NT2/D1 (cell line): ENCODE data around the gene DNAH17.

Experiments used
- DNase-seq: peaks from one replicate; pipeline ENCODE4 v3.0.0-alpha.2; 2011; ENCODE audit warnings: low read depth, low spot score
- H3K27me3 ChIP-seq: 2 replicates; pipeline ENCODE4 v1.6.0; 2011; ENCODE audit warnings: mild to moderate bottlenecking; ENCODE audit not compliant: insufficient read length, insufficient read depth
- H3K36me3 ChIP-seq: 2 replicates; pipeline ENCODE4 v1.6.1; 2011; ENCODE audit warnings: mild to moderate bottlenecking, low read length, mixed read lengths; ENCODE audit not compliant: insufficient read depth, insufficient read length
- H3K4me1 ChIP-seq: 2 replicates; pipeline ENCODE4 v1.5.1; 2011; ENCODE audit not compliant: insufficient read depth, insufficient read length
- H3K4me3 ChIP-seq: 2 replicates; pipeline ENCODE4 v1.5.1; 2011; ENCODE audit warnings: low read depth; ENCODE audit not compliant: insufficient read length
- H3K9ac ChIP-seq: 2 replicates; pipeline ENCODE4 v1.6.0; 2011; ENCODE audit warnings: low read depth; ENCODE audit not compliant: insufficient read length
- H3K9me3 ChIP-seq: 2 replicates; pipeline ENCODE4 v1.5.1; 2011; ENCODE audit warnings: mild to moderate bottlenecking, low read length; ENCODE audit not compliant: insufficient read depth
- SUZ12 ChIP-seq: IDR thresholded peaks from 2 replicates; pipeline ENCODE4 v1.6.1; 2011; ENCODE audit not compliant: insufficient read length, insufficient read depth; ENCODE audit errors: extremely low read depth
- YY1 ChIP-seq: IDR thresholded peaks from 2 replicates; pipeline ENCODE4 v1.6.1; 2011; ENCODE audit not compliant: insufficient read length, insufficient read depth
- ZNF274 ChIP-seq: IDR thresholded peaks from 2 replicates; pipeline ENCODE4 v1.6.1; 2011; ENCODE audit warnings: mild to moderate bottlenecking, low read depth, low read length

DNAH17 gene

DNA sequence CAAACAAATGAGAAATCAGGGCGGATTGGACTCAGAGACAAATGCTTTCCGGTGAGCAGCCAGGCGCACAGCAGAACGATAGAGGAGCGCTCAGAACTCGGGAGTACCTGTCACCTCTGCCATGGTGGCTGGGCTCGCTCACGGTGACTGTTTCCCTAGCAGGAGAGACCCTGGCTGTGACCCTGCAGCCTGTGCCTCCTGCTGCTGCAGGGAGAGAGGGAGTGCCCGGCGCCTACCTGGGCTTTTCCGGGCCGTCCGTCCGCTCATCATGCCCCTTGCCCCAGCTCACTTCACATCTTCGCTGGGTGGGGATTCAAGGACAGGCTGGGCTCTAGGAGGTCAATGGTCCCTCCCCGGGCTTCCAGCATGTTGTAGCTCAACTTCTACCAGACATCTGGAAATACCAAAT lies 14.1 kb upstream of the DNAH17 start:
- no peak for DNase-seq
- Histone ChIP-seq H3K4me3 (no peak overlapping the region), H3K4me1 (peaks cover 9% of the 10 kb centered on the region), H3K36me3 (no peaks in the 10 kb centered on the region), H3K9me3 (no peaks in the 10 kb centered on the region), H3K27me3 (no peaks in the 10 kb centered on the region), H3K9ac (no peak overlapping the region)
- TF ChIP-seq SUZ12: no peak
- TF ChIP-seq YY1: no peak
- no peak for TF ChIP-seq ZNF274

DNA sequence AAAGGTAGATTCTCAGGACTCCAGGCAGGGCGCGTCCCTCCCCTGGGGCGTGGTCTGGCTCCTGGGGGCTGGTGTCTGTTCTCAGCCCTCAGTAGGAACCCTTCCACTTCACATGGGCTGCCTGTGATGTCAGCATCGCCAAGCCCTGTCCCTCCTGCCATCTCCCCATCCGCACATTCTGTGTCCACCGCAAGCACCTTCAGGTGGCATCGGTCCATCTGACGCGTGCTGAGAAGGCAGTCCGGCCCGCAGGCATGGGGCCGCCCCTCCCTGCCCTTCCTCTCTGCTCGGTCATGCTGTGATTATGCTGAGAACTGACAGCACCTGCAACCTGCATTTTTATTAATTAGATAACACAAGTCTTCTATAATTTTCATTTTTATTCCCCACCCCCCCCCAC lies 12.7 kb upstream of the DNAH17 start:
- Histone ChIP-seq H3K9ac (no peak overlapping the region), H3K36me3 (no peaks in the 10 kb centered on the region), H3K9me3 (no peaks in the 10 kb centered on the region), H3K4me1 (peaks cover 9% of the 10 kb centered on the region), H3K4me3 (no peak overlapping the region), H3K27me3 (no peaks in the 10 kb centered on the region)
- no peak for TF ChIP-seq SUZ12
- TF ChIP-seq YY1: no peak
- TF ChIP-seq ZNF274: no peak
- no peak for DNase-seq

DNA sequence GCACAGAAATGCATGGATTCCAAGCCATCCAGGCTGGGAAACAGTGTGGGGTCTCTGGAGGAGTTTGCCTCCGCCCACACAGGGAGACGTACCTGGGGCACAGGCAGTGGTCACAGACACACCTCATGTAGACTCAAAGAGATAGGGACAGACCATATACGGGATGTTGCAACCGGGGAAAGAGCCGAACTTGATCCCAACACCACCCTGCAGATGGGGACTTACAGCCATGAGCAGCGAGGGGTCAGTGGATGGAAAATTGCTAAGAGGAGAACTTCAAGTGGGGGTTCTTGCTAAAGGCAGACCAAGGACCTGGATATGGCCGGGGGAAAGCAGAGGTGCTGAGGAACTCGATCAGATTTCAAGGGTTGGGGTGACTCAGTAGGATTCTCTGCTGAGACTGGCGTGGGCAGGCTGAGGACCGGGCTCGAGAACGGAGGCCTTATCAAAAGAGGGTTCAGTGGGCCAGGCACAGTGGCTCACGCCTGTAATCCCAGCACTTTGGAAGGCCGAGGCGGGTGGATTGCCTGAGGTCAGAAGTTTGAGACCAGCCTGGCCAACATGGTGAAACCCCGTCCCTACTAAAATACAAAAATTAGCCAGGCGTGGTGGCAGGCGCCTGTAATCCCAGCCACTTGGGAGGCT lies 12.0 kb upstream of the DNAH17 start:
- no peak for DNase-seq
- Histone ChIP-seq H3K9me3 (no peaks in the 10 kb centered on the region), H3K4me3 (no peak overlapping the region), H3K9ac (no peak overlapping the region), H3K27me3 (no peaks in the 10 kb centered on the region), H3K36me3 (no peaks in the 10 kb centered on the region), H3K4me1 (peaks cover 9% of the 10 kb centered on the region)
- TF ChIP-seq ZNF274 (no peak), YY1 (no peak), SUZ12 (no peak)

DNA sequence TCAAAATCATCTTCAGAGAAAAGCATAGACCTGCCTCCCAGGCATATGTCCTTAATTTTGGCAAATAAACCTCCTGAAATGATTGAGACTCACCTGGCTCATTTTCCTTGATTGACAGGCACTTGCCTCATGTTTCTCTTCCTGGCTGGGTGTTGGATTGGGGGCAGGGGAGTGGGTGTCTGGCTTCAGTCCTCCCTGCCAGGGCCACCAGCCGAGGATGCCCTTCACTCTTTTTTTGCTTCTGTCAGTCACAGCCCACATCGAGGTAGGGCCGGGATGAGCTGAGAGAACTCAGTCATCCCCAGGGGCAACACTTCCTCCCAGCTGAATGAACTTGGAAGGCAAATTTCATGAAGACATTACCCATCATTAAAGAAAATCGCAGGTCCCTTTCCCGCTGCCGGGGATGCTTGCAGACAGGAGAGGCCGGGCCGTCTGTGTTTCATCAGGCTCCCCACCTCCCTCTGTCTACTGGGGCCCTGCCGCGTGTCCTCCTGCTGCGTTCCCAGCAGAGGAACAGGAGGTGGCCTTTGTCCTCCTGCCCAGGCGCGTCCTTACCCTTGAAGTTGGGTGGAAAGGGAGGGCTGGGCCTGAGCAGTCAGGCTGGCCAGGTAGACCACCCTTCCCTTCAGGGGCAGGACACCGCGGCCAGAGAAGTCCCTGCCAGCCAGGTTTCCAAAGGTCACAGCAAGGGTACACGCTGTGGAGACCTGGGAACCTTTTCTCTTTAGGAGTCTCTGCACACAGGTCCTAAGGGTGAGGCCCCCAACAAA lies 11.2 kb upstream of the DNAH17 start:
- peaks cover 9% of the 10 kb centered on the region for H3K4me1 ChIP-seq
- no peak overlapping the region for H3K4me3 ChIP-seq

DNA sequence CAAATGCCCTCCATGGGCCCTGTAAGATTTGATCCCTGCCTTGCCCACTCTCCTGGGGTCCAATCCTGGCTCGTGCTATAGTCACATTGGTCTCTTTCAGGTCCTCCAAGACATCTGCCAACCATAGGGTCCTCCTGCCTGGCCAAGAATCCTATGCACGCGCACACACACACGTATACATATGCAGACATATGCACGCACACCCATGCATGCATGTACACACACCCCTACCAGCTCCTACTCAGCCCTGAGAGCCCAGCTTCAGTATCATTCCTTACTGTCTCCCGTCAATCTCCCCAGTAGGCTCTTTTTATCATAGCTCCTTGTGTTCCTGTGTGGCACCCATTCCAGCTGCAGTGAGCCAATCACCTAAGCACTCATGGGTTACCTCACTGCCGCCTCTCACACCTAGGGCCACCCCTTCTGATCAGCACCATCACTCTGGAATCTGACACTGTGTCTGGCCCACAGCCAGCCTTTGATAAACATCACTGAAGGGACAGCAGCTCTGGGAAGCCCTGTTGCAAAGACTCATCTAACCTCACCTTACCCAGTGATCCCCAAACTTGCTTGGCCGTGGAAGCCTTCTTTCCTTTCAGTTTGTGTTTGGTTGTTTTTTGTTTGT lies 7.9 kb upstream of the DNAH17 start:
- H3K4me1 ChIP-seq: peaks cover 12% of the 10 kb centered on the region
- no peak for TF ChIP-seq YY1
- TF ChIP-seq SUZ12: no peak
- no peak for TF ChIP-seq ZNF274
- no peak for DNase-seq
- no peaks in the 10 kb centered on the region for H3K27me3 ChIP-seq
- H3K36me3 ChIP-seq: no peaks in the 10 kb centered on the region
- H3K4me3 ChIP-seq: no peak overlapping the region
- H3K9ac ChIP-seq: no peak overlapping the region
- 0 out of 2 replicates have a peak, but pooled peaks cover 4% of the 10 kb centered on the region for H3K9me3 ChIP-seq

More for the DNA sequence above, 11.2 kb upstream of the DNAH17 start:
- Histone ChIP-seq H3K27me3 (no peaks in the 10 kb centered on the region), H3K9ac (no peak overlapping the region), H3K36me3 (no peaks in the 10 kb centered on the region), H3K9me3 (no peaks in the 10 kb centered on the region)
- no peak for TF ChIP-seq YY1
- no peak for DNase-seq

DNA sequence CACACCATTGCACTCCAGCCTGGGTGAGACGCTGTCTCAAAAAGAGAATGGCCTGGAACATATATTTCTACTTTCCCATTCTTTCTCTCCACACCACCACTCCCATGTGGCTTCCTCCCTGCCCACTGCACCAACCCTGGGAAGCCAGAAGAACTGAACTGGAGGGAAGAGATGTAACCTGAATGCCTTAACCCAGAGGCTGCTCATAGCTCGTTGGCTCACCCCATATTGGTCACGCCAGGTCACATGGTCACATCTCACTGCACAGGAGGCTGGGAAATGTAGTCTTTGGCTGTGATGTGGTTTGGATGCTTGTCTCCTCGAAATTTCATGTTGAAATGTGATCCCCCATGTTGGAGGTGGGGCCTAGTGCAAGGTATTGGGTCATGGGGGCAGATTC lies 5.9 kb upstream of the DNAH17 start:
- no peak overlapping the region for H3K9ac ChIP-seq
- H3K27me3 ChIP-seq: no peaks in the 10 kb centered on the region
- H3K36me3 ChIP-seq: no peaks in the 10 kb centered on the region
- H3K4me3 ChIP-seq: no peak overlapping the region
- H3K4me1 ChIP-seq: peaks cover 5% of the 10 kb centered on the region
- TF ChIP-seq ZNF274 (no peak), SUZ12 (no peak), YY1 (no peak)
- H3K9me3 ChIP-seq: 0 out of 2 replicates have a peak, but pooled peaks cover 8% of the 10 kb centered on the region
- DNase-seq: no peak

DNA sequence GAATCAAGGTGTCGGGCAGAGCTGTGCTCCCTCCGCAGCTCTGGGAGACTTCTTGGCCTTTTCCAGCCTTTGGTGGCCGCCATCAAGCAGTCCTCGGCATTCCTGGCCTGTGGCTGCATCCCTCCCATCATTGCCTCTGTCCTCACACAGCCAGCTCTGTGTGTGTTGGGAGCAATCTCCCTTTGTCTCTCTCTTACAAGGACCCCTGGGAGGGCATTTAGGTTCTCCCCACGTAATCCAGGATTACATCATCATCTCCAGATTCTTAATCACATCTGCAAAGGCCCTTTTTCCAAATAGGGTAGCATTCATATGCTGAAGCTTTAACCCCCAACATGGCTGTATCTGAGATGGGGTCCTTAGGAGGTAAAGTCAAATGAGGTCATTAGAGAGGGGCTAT lies 4.1 kb upstream of the DNAH17 start:
- no peak for DNase-seq

More for the DNA sequence above, 4.1 kb upstream of the DNAH17 start:
- Histone ChIP-seq H3K9me3 (0 out of 2 replicates have a peak, but pooled peaks cover 8% of the 10 kb centered on the region), H3K27me3 (no peaks in the 10 kb centered on the region), H3K36me3 (no peaks in the 10 kb centered on the region), H3K9ac (no peak overlapping the region), H3K4me3 (no peak overlapping the region), H3K4me1 (peaks cover 5% of the 10 kb centered on the region)
- no peak for TF ChIP-seq YY1
- no peak for TF ChIP-seq SUZ12
- no peak for TF ChIP-seq ZNF274
